Activated T-cell treated with anti-CD3 and anti-CD28 coated beads, Interleukin-2, amount 50 U/mL, for 24 hours (primary cell): ENCODE data around the gene FAM234A.

Experiments used
- DNase-seq: peaks from one replicate; pipeline ENCODE4 v3.0.0-alpha.2; 2020
- H3K27ac Mint-ChIP-seq: 2 replicates; pipeline ENCODE4 v1.8.0; 2020; ENCODE audit warnings: mild to moderate bottlenecking, mixed read lengths
- H3K27me3 Mint-ChIP-seq: 2 replicates; pipeline ENCODE4 v1.8.0; 2020; ENCODE audit warnings: mixed read lengths
- H3K36me3 Mint-ChIP-seq: 2 replicates; pipeline ENCODE4 v1.8.0; 2020; ENCODE audit warnings: low read depth, mixed read lengths
- H3K4me1 Mint-ChIP-seq: 2 replicates; pipeline ENCODE4 v1.8.0; 2020; ENCODE audit warnings: low read depth, mixed read lengths
- H3K4me3 Mint-ChIP-seq: 2 replicates; pipeline ENCODE4 v1.8.0; 2020; ENCODE audit warnings: mild to moderate bottlenecking, moderate library complexity, mixed read lengths
- H3K9me3 Mint-ChIP-seq: 2 replicates; pipeline ENCODE4 v1.8.0; 2020; ENCODE audit warnings: mixed read lengths

Gene FAM234A

GRCh38 chr16:305916-306626, 71.5 kb downstream of the FAM234A start:
- no peak for DNase-seq
- Mint-ChIP-seq H3K27me3 (no peaks in the 10 kb centered on the region), H3K4me1 (peaks cover 12% of the 10 kb centered on the region), H3K36me3 (peaks cover 75% of the 10 kb centered on the region), H3K27ac (no peak overlapping the region), H3K4me3 (no peak overlapping the region), H3K9me3 (no peaks in the 10 kb centered on the region)

DNA sequence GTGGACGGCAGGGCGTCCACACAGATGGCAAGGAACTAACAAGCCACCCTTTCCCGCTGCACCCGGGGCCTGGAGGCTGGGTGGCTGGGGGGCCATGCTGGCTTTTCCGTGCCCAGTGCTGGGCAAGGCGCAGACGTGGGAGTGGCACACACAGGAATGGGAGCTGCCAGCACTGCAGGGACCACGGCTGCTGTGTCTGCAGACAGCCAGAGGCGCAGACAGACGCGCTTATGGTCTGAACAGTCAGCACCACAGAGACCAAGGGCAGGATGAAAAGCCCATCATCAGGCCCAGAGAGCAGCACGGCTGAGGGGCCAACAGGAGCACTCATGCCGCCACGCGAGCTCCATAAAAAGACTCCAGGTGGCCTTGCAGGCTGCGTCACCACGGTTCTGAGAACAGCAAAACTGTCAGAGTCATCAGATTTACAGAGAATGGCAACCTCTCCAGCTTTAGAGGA, 72.3 kb downstream of the FAM234A start:
- Mint-ChIP-seq H3K27ac (no peak overlapping the region), H3K27me3 (no peaks in the 10 kb centered on the region), H3K4me1 (peaks cover 12% of the 10 kb centered on the region), H3K36me3 (peaks cover 76% of the 10 kb centered on the region), H3K9me3 (no peaks in the 10 kb centered on the region), H3K4me3 (no peak overlapping the region)
- DNase-seq = no peak

GRCh38 chr16:307691-308312, 73.2 kb downstream of the FAM234A start:
- Mint-ChIP-seq H3K9me3 (no peaks in the 10 kb centered on the region), H3K4me3 (no peak overlapping the region), H3K36me3 (peaks cover 79% of the 10 kb centered on the region), H3K27me3 (no peaks in the 10 kb centered on the region), H3K4me1 (peaks cover 12% of the 10 kb centered on the region), H3K27ac (no peak overlapping the region)
- no peak for DNase-seq

GRCh38 chr16:309476-309875, 74.9 kb downstream of the FAM234A start:
- DNase-seq = no peak
- Mint-ChIP-seq H3K4me3 (no peak overlapping the region), H3K27me3 (no peaks in the 10 kb centered on the region), H3K36me3 (peaks cover 81% of the 10 kb centered on the region), H3K27ac (peak overlapping the region; percentile 9), H3K9me3 (no peaks in the 10 kb centered on the region), H3K4me1 (peaks cover 12% of the 10 kb centered on the region)

DNA sequence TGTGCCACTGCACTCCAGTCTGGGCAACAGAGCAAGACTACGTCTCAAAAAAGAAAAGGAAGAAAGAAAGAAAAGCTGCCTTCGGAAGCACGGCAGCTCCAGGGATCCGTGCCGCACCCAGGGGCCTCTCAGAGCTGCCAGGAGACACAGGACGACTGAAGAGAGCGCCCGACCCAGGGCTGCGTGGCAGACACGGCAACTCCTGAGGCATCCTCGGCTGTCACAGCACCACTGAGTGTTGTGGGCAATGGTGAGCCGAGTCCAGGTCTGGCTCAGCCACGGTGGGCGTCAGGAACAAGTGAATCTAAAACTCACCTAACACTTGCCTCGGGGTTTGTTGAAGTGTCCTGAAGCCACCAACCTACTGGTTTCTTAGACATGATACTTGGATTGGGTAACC, 77.1 kb downstream of the FAM234A start:
- no peak for DNase-seq
- no peak overlapping the region for H3K4me3 Mint-ChIP-seq

GRCh38 chr16:314351-314750, 79.7 kb downstream of the FAM234A start:
- no peak overlapping the region for H3K4me3 Mint-ChIP-seq
- no peak for DNase-seq
- H3K27me3 Mint-ChIP-seq = no peaks in the 10 kb centered on the region
- H3K9me3 Mint-ChIP-seq = no peaks in the 10 kb centered on the region
- peaks cover 32% of the 10 kb centered on the region for H3K4me1 Mint-ChIP-seq
- H3K36me3 Mint-ChIP-seq = peaks cover 64% of the 10 kb centered on the region
- no peak overlapping the region for H3K27ac Mint-ChIP-seq

More for the DNA sequence above, 77.1 kb downstream of the FAM234A start:
- Mint-ChIP-seq H3K27ac (no peak overlapping the region), H3K36me3 (peaks cover 72% of the 10 kb centered on the region), H3K4me1 (peaks cover 20% of the 10 kb centered on the region), H3K27me3 (no peaks in the 10 kb centered on the region), H3K9me3 (no peaks in the 10 kb centered on the region)

- no peak for DNase-seq
- H3K36me3 Mint-ChIP-seq = peaks cover 63% of the 10 kb centered on the region
- no peaks in the 10 kb centered on the region for H3K27me3 Mint-ChIP-seq
- no peaks in the 10 kb centered on the region for H3K9me3 Mint-ChIP-seq
- H3K4me3 Mint-ChIP-seq = no peak overlapping the region
- H3K27ac Mint-ChIP-seq = no peak overlapping the region
- peaks cover 31% of the 10 kb centered on the region for H3K4me1 Mint-ChIP-seq
Measured at GRCh38 chr16:314795-315299, 80.2 kb downstream of the FAM234A start.
